ENCODE measurements around the gene ZNF273.
"Not testable (repeated sequence)": the region's sequence is repeated elsewhere in the genome, so short reads cannot be mapped to it uniquely, and the experiment has no call there.

Gene ZNF273

DNA sequence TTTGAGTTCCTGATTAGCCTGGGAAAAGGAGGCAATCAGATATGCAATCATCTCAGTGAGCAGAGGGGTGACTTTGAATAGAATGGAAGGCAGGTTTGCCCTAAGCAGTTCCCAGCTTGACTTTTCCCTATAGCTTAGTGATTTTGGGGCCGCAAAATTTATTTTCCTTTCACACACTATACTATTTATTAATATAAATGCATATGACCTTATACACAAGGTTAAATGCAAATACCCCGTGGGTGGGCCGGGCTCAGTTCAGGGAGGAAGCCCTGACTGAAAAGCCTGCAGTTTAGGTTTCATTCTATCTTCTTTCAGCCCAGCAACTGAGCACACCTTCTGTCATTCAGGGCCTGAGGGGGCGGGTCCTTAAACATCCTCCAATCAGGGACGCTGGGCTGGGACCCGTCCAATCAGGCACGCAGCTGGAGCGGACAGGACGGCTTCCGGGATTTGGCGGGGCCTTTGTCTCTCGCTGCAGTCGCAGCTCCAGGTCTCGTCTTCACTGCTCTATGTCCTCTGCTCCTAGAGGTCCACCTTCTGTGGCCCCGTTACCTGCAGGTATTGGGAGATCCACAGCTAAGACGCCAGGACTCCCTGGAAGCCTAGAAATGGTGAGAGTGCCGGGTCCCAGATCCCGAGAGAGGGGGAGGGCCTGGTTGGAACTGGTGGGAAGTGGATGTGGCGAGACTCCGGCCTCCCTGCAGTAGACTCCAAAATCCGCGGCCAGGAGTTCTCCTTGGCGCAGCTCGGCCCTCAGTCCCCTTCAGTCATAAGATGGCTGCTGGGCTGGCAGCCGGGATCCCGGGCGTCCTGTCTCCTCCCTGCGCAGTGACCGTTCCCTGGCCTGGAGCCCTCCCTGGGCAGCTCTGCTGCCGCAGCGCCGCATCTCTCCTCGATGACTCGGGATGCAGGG lies at the start of gene ZNF273:
ZNF273 (plus strand) TSS at position 468 of the 916 bp plus-strand sequence; CDS start at position 513, 45 bp downstream.
- TF ChIP-seq, protein P1, sequence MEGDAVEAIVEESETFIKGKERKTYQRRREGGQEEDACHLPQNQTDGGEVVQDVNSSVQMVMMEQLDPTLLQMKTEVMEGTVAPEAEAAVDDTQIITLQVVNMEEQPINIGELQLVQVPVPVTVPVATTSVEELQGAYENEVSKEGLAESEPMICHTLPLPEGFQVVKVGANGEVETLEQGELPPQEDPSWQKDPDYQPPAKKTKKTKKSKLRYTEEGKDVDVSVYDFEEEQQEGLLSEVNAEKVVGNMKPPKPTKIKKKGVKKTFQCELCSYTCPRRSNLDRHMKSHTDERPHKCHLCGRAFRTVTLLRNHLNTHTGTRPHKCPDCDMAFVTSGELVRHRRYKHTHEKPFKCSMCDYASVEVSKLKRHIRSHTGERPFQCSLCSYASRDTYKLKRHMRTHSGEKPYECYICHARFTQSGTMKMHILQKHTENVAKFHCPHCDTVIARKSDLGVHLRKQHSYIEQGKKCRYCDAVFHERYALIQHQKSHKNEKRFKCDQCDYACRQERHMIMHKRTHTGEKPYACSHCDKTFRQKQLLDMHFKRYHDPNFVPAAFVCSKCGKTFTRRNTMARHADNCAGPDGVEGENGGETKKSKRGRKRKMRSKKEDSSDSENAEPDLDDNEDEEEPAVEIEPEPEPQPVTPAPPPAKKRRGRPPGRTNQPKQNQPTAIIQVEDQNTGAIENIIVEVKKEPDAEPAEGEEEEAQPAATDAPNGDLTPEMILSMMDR (conservative IDR thresholded peaks at IDR 0.05; ENCODE audit: low read length): no peak
- DNase-seq (ENCODE audit: low read depth): peak; percentile 82
- peak within 1 kb of the TSS; percentile 89 for H3K4me3 ChIP-seq (ENCODE audit: low read length)

DNA sequence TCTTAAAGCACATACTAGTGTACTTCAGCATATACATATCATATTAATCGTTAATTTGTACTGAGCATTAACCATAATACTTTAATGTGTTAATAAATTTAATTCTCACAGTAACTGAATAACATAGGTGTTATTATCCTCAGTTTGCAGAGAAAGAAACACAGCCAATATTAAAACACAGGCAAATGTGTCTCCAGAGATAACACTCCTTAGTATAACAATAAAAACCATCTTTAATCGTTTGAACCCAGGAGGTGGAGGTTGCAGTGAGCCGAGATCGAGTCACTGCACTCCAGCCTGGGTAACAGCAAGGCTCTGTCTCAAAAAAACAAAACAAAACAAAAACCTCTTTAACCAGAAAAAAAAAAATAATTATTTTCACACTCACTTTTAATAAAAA lies 49.4 kb upstream of the ZNF273 start:
- no peak for DNase-seq (ENCODE audit: low read depth)
- H3K4me3 ChIP-seq (ENCODE audit: low read length): no peak overlapping the region
- TF ChIP-seq, protein P1 (conservative IDR thresholded peaks at IDR 0.05; ENCODE audit: low read length): no peak

DNA sequence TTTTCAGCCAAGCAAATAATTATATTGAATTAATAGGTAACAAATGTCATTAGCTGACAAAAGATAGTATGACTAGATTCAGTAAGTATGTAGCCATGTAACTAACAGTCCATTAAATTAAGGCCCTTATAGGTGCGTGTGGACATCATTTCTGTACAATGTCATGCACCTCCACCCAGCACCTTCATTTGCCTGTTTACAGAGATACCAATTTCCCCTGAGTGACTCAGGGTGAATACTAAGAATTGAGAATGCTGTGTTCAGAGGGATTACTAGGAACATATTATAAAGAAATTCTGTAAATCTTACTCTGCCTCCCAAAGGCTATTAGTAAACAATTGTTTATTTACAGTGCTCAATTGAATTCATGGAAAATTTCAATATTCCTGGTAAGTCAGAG lies 48.1 kb upstream of the ZNF273 start:
- no peak overlapping the region for H3K4me3 ChIP-seq (ENCODE audit: low read length)
- no peak for DNase-seq (ENCODE audit: low read depth)
- TF ChIP-seq, protein P1 (conservative IDR thresholded peaks at IDR 0.05; ENCODE audit: low read length): no peak

DNA sequence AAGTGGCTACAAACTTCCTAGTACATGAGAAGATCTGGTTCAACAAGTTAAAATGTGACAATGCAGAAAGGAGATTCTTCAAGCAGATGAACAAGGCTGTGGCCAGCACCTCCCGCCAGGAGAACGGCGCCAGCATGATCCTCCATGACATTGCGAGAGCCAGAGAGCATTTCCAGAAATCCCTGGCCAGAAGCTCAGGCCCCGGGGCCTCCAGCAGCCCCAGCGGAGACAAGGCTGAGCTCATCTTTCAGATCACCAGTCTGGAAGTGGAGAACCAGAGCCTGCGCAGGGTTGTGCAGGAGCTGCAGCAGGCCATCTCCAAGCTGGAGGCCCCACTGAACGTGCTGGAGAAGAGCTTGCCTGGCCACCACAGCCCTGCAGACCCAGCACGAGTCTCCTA lies 40.1 kb upstream of the ZNF273 start:
- no peak overlapping the region for H3K4me3 ChIP-seq (ENCODE audit: low read length)
- no peak for DNase-seq (ENCODE audit: low read depth)

DNA sequence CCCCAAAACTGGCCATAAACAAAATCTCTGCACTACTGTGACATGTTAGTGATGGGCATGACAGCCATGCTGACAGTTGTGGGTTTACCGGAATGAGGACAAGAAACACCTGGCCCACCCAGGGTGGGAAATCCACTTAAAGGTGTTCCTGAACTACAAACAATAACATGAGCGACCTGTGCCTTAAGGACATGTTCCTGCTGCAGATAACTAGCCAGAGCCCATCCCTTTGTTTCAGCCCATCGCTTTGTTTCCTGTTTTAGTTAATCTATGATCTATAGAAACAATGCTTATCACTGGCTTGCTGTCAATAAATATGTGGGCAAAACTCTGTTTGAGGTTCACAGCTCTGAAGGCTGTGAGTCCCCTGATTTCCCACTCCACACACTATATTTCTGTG lies 39.5 kb upstream of the ZNF273 start:
- not testable (repeated sequence) for DNase-seq (ENCODE audit: low read depth)

More for the DNA sequence above, 40.1 kb upstream of the ZNF273 start:
- TF ChIP-seq, protein P1 (conservative IDR thresholded peaks at IDR 0.05; ENCODE audit: low read length): no peak

DNA sequence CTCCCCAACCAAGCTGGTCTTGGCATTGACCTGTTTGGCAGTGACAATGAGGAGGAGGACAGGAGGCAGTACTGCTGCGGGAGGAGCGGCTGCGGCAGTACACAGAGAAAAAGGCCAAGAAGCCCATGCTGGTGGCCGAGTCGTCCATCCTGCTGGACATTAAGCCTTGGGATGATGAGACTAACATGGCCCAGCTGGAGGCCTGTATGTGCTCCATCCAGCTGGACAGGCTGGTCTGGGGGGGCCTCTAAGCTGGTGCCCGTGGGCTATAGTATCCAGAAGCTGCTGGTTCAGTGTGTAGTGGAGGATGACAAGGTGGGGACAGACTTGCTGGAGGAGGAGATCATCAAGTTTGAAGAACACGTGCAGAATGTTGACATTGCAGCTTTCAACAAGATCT lies 39.1 kb upstream of the ZNF273 start:
- no peak for DNase-seq (ENCODE audit: low read depth)
- no peak overlapping the region for H3K4me3 ChIP-seq (ENCODE audit: low read length)
- TF ChIP-seq, protein P1 (conservative IDR thresholded peaks at IDR 0.05; ENCODE audit: low read length): no peak

More for the DNA sequence above, 39.5 kb upstream of the ZNF273 start:
- not testable (repeated sequence) for H3K4me3 ChIP-seq (ENCODE audit: low read length)

DNA sequence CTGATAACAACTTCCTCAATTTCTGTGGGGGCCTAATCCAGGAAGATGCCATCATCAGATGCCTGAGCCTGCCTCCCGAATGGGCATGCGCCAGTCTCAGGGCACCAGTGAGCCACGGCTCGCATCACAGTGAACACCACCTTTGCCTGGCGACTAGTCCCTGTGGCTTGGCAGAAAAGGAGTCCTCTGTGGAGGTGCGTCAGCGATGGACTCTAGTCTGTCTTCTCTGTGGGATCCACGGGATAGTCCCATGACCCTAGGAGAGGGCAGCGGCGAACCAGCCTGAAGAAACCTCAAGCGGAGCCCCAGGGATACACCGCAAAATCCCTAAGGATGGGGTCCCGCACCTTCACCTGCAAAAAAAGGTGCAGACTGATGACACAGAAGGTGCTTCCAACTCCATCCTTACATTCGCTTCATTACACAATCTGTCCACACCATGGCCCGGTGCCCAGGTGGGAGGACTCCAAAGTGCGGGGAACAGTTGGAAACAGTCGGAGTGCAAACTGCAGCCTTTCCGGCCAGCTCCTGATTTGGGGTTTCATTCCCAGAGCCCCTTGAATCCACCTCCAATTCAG lies 35.1 kb upstream of the ZNF273 start:
- no peak for DNase-seq (ENCODE audit: low read depth)
- no peak overlapping the region for H3K4me3 ChIP-seq (ENCODE audit: low read length)
- TF ChIP-seq, protein P1 (conservative IDR thresholded peaks at IDR 0.05; ENCODE audit: low read length): no peak

Data from AG10803 (cell line).